A549 (cell line): ENCODE results near the gene C4orf50. TPM values are rescaled to one million over a fixed set of nuclear protein-coding genes. Genes with fewer than 3 reads are reported as not detected.

Experiments used
- ATAC-seq, 2 experiments: fragments of 200-7000 bp in 1 of 2; fragments of >200 bp in 1 of 2; cut with Nextera tagmentation in 1 of 2; cut with Tn5 transposase in 1 of 2; 3 replicates each; pipeline versions ENCODE4 v1.8.0 to v1.9.1; 2018 to 2020; ENCODE audit warnings: mild to moderate bottlenecking in 1 of 2, moderate library complexity in 1 of 2
- CTCF ChIA-PET: fragments of 300-600 bp; sonication (Branson Sonifier 250); formaldehyde crosslinking; extraction: SDS; loops from one replicate; lab custom pipeline; 2021; ENCODE audit warnings: antibody characterized with exemption, inconsistent platforms; lab: Yijun Ruan, JAX
- POLR2A ChIA-PET: fragments of 350-600 bp; formaldehyde crosslinking; extraction: SDS; loops from one replicate; lab custom pipeline; 2021; ENCODE audit warnings: antibody characterized with exemption, inconsistent platforms; lab: Yijun Ruan, JAX
- DNase-seq, 2 experiments: peaks; one replicate each; pipeline versions ENCODE4 v3.0.0 to v3.0.0-alpha.2; 2011 to 2016; ENCODE audit warnings: low read depth in 1 of 2, low spot score in 1 of 2
- FAIRE-seq: peaks from 2 replicates; lab custom pipeline; 2011; peaks lifted over from hg19 to GRCh38; lab: Jason Lieb, UNC
- H3K27ac ChIP-seq, 2 experiments: fragments of >200 bp; sonication (Bioruptor Twin); formaldehyde crosslinking; 3 replicates each; pipeline ENCODE4 v1.5.1; 2016 to 2017
- H3K4me1 ChIP-seq: fragments of >200 bp; sonication (Bioruptor Twin); formaldehyde crosslinking; 3 replicates; pipeline ENCODE4 v1.6.1; 2016
- H3K4me2 ChIP-seq: fragments of >200 bp; sonication (Bioruptor Twin); formaldehyde crosslinking; 3 replicates; pipeline ENCODE4 v1.6.1; 2016
- H3K4me3 ChIP-seq: fragments of >200 bp; sonication (Bioruptor Twin); formaldehyde crosslinking; 3 replicates; pipeline ENCODE4 v1.5.1; 2016
- H3K9me3 ChIP-seq: fragments of >200 bp; sonication (Bioruptor Twin); formaldehyde crosslinking; 3 replicates; pipeline ENCODE4 v1.6.1; 2016
- CBX8 ChIP-seq: fragments of 200-600 bp; sonication (generic); IDR thresholded peaks from 2 replicates; pipeline ENCODE4 v1.6.1; 2016
- CHD4 ChIP-seq: fragments of 200-600 bp; sonication (generic); IDR thresholded peaks from 2 replicates; pipeline ENCODE4 v1.6.1; 2016; ENCODE audit warnings: antibody characterized with exemption, mild to moderate bottlenecking, borderline replicate concordance
- CTCF ChIP-seq: fragments of >200 bp; sonication (Bioruptor Twin); formaldehyde crosslinking; IDR thresholded peaks from 3 replicates; pipeline ENCODE4 v1.5.1; 2016
- E2F6 ChIP-seq: IDR thresholded peaks from 2 replicates; pipeline ENCODE4 v1.6.1; 2012; ENCODE audit warnings: low read depth, borderline replicate concordance
- EHF ChIP-seq: fragments of 250-450 bp; sonication (Bioruptor Pico); IDR thresholded peaks from 2 replicates; pipeline ENCODE4 v1.5.0; 2020; ENCODE audit warnings: mild to moderate bottlenecking
- EHMT2 ChIP-seq: fragments of 200-600 bp; sonication (generic); IDR thresholded peaks from 2 replicates; pipeline ENCODE4 v1.6.1; 2016; ENCODE audit warnings: antibody characterized with exemption, low read depth, mild to moderate bottlenecking, moderate library complexity
- ESRRA ChIP-seq: fragments of 150-350 bp; IDR thresholded peaks from 2 replicates; pipeline ENCODE4 v1.6.1; 2014; ENCODE audit warnings: mild to moderate bottlenecking, low read length, borderline replicate concordance
- FOXS1 ChIP-seq: fragments of 250-450 bp; sonication (Bioruptor Pico); IDR thresholded peaks from 2 replicates; pipeline ENCODE4 v1.5.0; 2020; ENCODE audit warnings: mild to moderate bottlenecking, moderate library complexity
- HDAC2 ChIP-seq: fragments of 200-600 bp; sonication (generic); IDR thresholded peaks from 2 replicates; pipeline ENCODE4 v1.6.1; 2016
- HOXB13 ChIP-seq: fragments of 250-450 bp; sonication (Bioruptor Pico); IDR thresholded peaks from 2 replicates; pipeline ENCODE4 v1.5.0; 2020; ENCODE audit warnings: low read depth, mild to moderate bottlenecking, moderate library complexity
- JUN ChIP-seq, 2 experiments: fragments of >200 bp; sonication (Bioruptor Twin); formaldehyde crosslinking; IDR thresholded peaks; 2 replicates in 1 of 2; 3 replicates in 1 of 2; pipeline ENCODE4 v1.6.1; 2016 to 2017
- KDM5A ChIP-seq: fragments of 200-600 bp; sonication (generic); IDR thresholded peaks from 2 replicates; pipeline ENCODE4 v1.6.1; 2016; ENCODE audit warnings: antibody characterized with exemption, mild to moderate bottlenecking
- MAFK ChIP-seq: fragments of 450-650 bp; IDR thresholded peaks from 2 replicates; pipeline ENCODE4 v1.6.1; 2014; ENCODE audit not compliant: partially characterized antibody
- MAZ ChIP-seq: fragments of 150-350 bp; IDR thresholded peaks from 2 replicates; pipeline ENCODE4 v1.6.1; 2014; ENCODE audit warnings: antibody characterized with exemption, low read depth, low read length, borderline replicate concordance
- NPAS2 ChIP-seq: fragments of 250-450 bp; sonication (Bioruptor Pico); IDR thresholded peaks from 2 replicates; pipeline ENCODE4 v1.8.0; 2022; ENCODE audit warnings: mild to moderate bottlenecking, moderate library complexity, borderline replicate concordance
- NR3C1 ChIP-seq: fragments of >200 bp; sonication (Bioruptor Twin); formaldehyde crosslinking; IDR thresholded peaks from 3 replicates; pipeline ENCODE4 v1.6.1; 2017
- POLR2A ChIP-seq: IDR thresholded peaks from 2 replicates; pipeline ENCODE4 v1.6.1; 2012; ENCODE audit warnings: mild to moderate bottlenecking, low read length
- RAD21 ChIP-seq, 2 experiments: fragments of >200 bp in 1 of 2; sonication (Bioruptor Twin) in 1 of 2; formaldehyde crosslinking in 1 of 2; IDR thresholded peaks in 1 of 2; conservative IDR thresholded peaks in 1 of 2; 2 replicates in 1 of 2; 3 replicates in 1 of 2; pipeline ENCODE4 v1.6.1; 2012 to 2018; ENCODE audit warnings: inconsistent platforms in 1 of 2
- RCOR1 ChIP-seq: fragments of 150-350 bp; IDR thresholded peaks from 2 replicates; pipeline ENCODE4 v1.6.1; 2014; ENCODE audit warnings: antibody characterized with exemption, low read length, low read depth
- REST ChIP-seq: fragments of 200-600 bp; sonication (generic); IDR thresholded peaks from 2 replicates; pipeline ENCODE4 v1.6.1; 2016; ENCODE audit warnings: antibody characterized with exemption, mild to moderate bottlenecking, moderate library complexity
- RFX5 ChIP-seq: fragments of 450-650 bp; IDR thresholded peaks from 2 replicates; pipeline ENCODE4 v1.7.1; 2014; ENCODE audit warnings: antibody characterized with exemption, mild to moderate bottlenecking, moderate library complexity
- SMC3 ChIP-seq: fragments of >200 bp; sonication (Bioruptor Twin); formaldehyde crosslinking; IDR thresholded peaks from 3 replicates; pipeline ENCODE4 v1.6.1; 2018; ENCODE audit warnings: inconsistent platforms
- SREBF2 ChIP-seq: fragments of 450-650 bp; IDR thresholded peaks from 2 replicates; pipeline ENCODE4 v1.6.1; 2014; ENCODE audit warnings: mild to moderate bottlenecking, moderate library complexity
- TFCP2L1 ChIP-seq: fragments of 250-450 bp; sonication (Bioruptor Pico); IDR thresholded peaks from 2 replicates; pipeline ENCODE4 v1.5.0; 2021; ENCODE audit warnings: mild to moderate bottlenecking
- ZC3H11A ChIP-seq: fragments of 450-650 bp; IDR thresholded peaks from 2 replicates; pipeline ENCODE4 v1.6.1; 2014; ENCODE audit warnings: antibody characterized with exemption, mild to moderate bottlenecking
- ZSCAN20 ChIP-seq: fragments of 250-450 bp; sonication (Bioruptor Pico); IDR thresholded peaks from 2 replicates; pipeline ENCODE4 v1.8.0; 2022; ENCODE audit warnings: mild to moderate bottlenecking, moderate library complexity
- WGBS: methylation state at CpG from one replicate; pipeline ENCODE4 v1.1.6; 2017; ENCODE audit errors: missing lambda C conversion rate; 5-methylcytosine and 5-hydroxymethylcytosine counted together
- polyA plus RNA-seq, 4 experiments: library from polyadenylated mRNA; depleted of rRNA in 3 of 4; stranded (reverse); fragments of >200 nt; fragmentation: RNase III in 1 of 4; extraction: RNeasy Plus Mini Kit Qiagen cat#74134 plus additional on column Dnase treatment in 1 of 4; gene quantifications; 2 replicates in 3 of 4; 3 replicates in 1 of 4; pipeline ENCODE4 v1.2.3, GENCODE V29; 2011 to 2017

C4orf50 gene
- polyA plus RNA-seq, 2 of the 4 experiments (the other 2 are of a cell fraction): not detected

GRCh38 chr4:6001680-6002491 is 16.3 kb downstream of the C4orf50 start:
- no peak overlapping the region for H3K27ac ChIP-seq
- no peak overlapping the region for H3K4me2 ChIP-seq
- no peaks in the 10 kb centered on the region for H3K4me1 ChIP-seq
- POLR2A ChIA-PET: no interaction called here
- no peak for ATAC-seq
- no peaks in the 10 kb centered on the region for H3K9me3 ChIP-seq
- no peak for DNase-seq
- CTCF ChIA-PET: no interaction called here
- TF ChIP-seq NR3C1 (no peak), SMC3 (no peak), HDAC2 (no peak), KDM5A (no peak), SREBF2 (no peak), EHMT2 (no peak), FOXS1 (CRISPR knock-in tag) (no peak), RFX5 (no peak), HOXB13 (CRISPR knock-in tag) (no peak), E2F6 (no peak), RCOR1 (no peak), CTCF (no peak), TFCP2L1 (CRISPR knock-in tag) (no peak), ZC3H11A (no peak), EHF (no peak), CHD4 (no peak), CBX8 (no peak), ZSCAN20 (CRISPR knock-in tag) (no peak), NPAS2 (no peak), RAD21 (conservative IDR thresholded peaks at IDR 0.05 in 1 of 2, IDR thresholded peaks at IDR 0.05 in 1 of 2) (no peak)
- WGBS: 31% methylated on average over 5 of the region's 6 CpGs
- no peak for FAIRE-seq
- H3K4me3 ChIP-seq: no peak overlapping the region

GRCh38 chr4:5999830-6000365 is 18.3 kb downstream of the C4orf50 start:
- WGBS: 16% methylated on average over 5 of the region's 9 CpGs
- Histone ChIP-seq H3K27ac (no peak overlapping the region), H3K9me3 (no peaks in the 10 kb centered on the region), H3K4me1 (no peaks in the 10 kb centered on the region), H3K4me2 (no peak overlapping the region), H3K4me3 (no peak overlapping the region)
- no peak for DNase-seq
- no peak for FAIRE-seq
- ATAC-seq: no peak
- CTCF ChIA-PET: interaction anchor here (0.9 to 4.1 kb wide), 9 partner anchors 12 to 331 kb away, joined by 3 to 50 read pairs (median 19); no protein-coding TSS in a partner anchor
- TF ChIP-seq MAZ (no peak), POLR2A (no peak), TFCP2L1 (CRISPR knock-in tag) (no peak)
- POLR2A ChIA-PET: no interaction called here

GRCh38 chr4:5999356-5999755 is 18.9 kb downstream of the C4orf50 start:
- Histone ChIP-seq H3K4me2 (no peak overlapping the region), H3K9me3 (no peaks in the 10 kb centered on the region), H3K27ac (no peak overlapping the region), H3K4me3 (no peak overlapping the region), H3K4me1 (no peaks in the 10 kb centered on the region)
- no peak for TF ChIP-seq CBX8
- no peak for TF ChIP-seq REST
- no peak for TF ChIP-seq ESRRA
- no peak for TF ChIP-seq JUN (IDR thresholded peaks at IDR 0.05)
- no peak for TF ChIP-seq RAD21 (conservative IDR thresholded peaks at IDR 0.05 in 1 of 2, IDR thresholded peaks at IDR 0.05 in 1 of 2)
- TF ChIP-seq POLR2A: no peak
- no peak for TF ChIP-seq MAFK
- no peak for FAIRE-seq
- ChIA-PET POLR2A (no interaction called here), CTCF (interaction anchor here (0.9 to 4.1 kb wide), 12 partner anchors 12 to 331 kb away, joined by 3 to 50 read pairs (median 16); no protein-coding TSS in a partner anchor)
- WGBS: 38% methylated on average over 6 of the region's 6 CpGs
- no peak for ATAC-seq
- no peak for DNase-seq
